Stomach (tissue), 9 donors: ENCODE measurements around the gene SLC35G6. TPM values are rescaled to one million over a fixed set of nuclear protein-coding genes. Genes with fewer than 3 reads are reported as not detected.

Experiments used
- DNase-seq, 2 donors: peaks; one replicate each; pipeline versions ENCODE4 v3.0.0 to v3.0.0-alpha.2; 2013 to 2019
- H3K27ac ChIP-seq, 5 donors: fragments of 200-600 bp in 4 of 5; sonication (generic) in 4 of 5; one replicate each; pipeline ENCODE4 v1.5.1; 2013 to 2019; ENCODE audit warnings: mild to moderate bottlenecking in 1 of 5, moderate library complexity in 1 of 5
- H3K27me3 ChIP-seq, 3 donors: fragments of 200-600 bp; sonication (generic); one replicate each; pipeline ENCODE4 v1.5.1; 2017 to 2019; ENCODE audit warnings: mixed run types in 1 of 3
- H3K36me3 ChIP-seq, 4 donors: fragments of 200-600 bp; sonication (generic); 1 replicate in 3 of 4; 2 replicates in 1 of 4; pipeline ENCODE4 v1.5.1; 2016 to 2019
- H3K4me1 ChIP-seq, 4 donors: fragments of 200-600 bp; sonication (generic); one replicate each; pipeline ENCODE4 v1.5.1; 2016 to 2019
- H3K4me3 ChIP-seq, 4 donors: fragments of 200-600 bp; sonication (generic) in 3 of 4; one replicate each; pipeline ENCODE4 v1.5.1; 2016 to 2019; ENCODE audit warnings: mild to moderate bottlenecking in 1 of 4
- H3K9me3 ChIP-seq, 4 donors: fragments of 200-600 bp; sonication (generic); one replicate each; pipeline ENCODE4 v1.5.1; 2016 to 2019
- EP300 ChIP-seq: sonication (generic); formaldehyde crosslinking; IDR thresholded peaks from one replicate; pipeline ENCODE4 v1.6.1; 2017; ENCODE audit warnings: antibody characterized with exemption
- POLR2A ChIP-seq, 4 donors: fragments of 450-650 bp; IDR thresholded peaks; one replicate each; pipeline ENCODE4 v1.6.1; 2016; ENCODE audit warnings: antibody characterized with exemption in 4 of 4, control low read depth in 2 of 4, mild to moderate bottlenecking in 1 of 4, moderate library complexity in 1 of 4
- POLR2AphosphoS5 ChIP-seq, 3 donors: sonication (generic); formaldehyde crosslinking; IDR thresholded peaks; one replicate each; pipeline ENCODE4 v1.6.1; 2016; ENCODE audit warnings: antibody characterized with exemption in 3 of 3
- WGBS, 5 donors: extraction: QIAGEN DNeasy Blood & Tissue Kit in 3 of 5; methylation state at CpG; one replicate each; pipeline versions ENCODE4 v1.1.5 to v1.1.7; 2013 to 2018; 5-methylcytosine and 5-hydroxymethylcytosine counted together
- intact Hi-C: fragments of 100-400 bp; cut with DNase I; formaldehyde crosslinking; loops from one replicate; pipeline ENCODE4 v1.15.1; 2023; ENCODE audit warnings: low total_unique reads
- polyA plus RNA-seq, 3 donors: library from polyadenylated mRNA; stranded (reverse); fragments of 200-250 nt; gene quantifications; one replicate each; pipeline ENCODE4 v1.2.3, GENCODE V29; 2013
- total RNA-seq, 5 donors: library from RNA; depleted of rRNA; stranded (reverse); fragments of >200 nt; gene quantifications; one replicate each; pipeline versions ENCODE4 v1.1.0 to v1.2.3, GENCODE V29; 2014 to 2016
- TF ChIP-seq, protein P1 (sequence below), 7 experiments: fragments of 450-650 bp in 4 of 7; fragments of 200-600 bp in 3 of 7; sonication (generic) in 3 of 7; IDR thresholded peaks; one replicate each; pipeline ENCODE4 v1.5.1; 2016 to 2019; ENCODE audit warnings: antibody characterized with exemption in 7 of 7, control low read depth in 2 of 7, mild to moderate bottlenecking in 1 of 7
- donor health status: healthy with polysubstance abuse.
- donor health status: Bipolar disorder and iron deficiency.
- donor health status: healthy.

SLC35G6 gene
- total and polyA plus RNA-seq, 8 donors: not detected

DNA sequence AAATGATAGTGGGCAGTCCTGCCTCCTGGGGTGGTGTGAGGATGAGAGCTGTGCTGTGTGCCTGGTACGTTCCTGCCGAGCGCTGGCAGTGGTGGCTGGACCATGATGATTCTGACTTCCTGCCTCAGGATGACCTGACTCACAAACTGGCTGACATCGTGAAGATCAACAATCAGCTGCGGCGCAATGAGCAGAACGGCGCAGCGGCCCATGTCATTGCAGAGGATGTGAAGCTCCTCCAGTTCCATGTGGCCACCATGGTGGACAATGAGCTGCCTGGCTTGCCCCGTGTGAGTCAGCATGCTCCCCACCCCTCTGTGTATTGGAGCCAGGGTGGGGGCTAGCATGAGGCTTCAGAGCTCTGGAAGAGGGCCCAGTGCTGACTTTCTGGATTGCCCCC lies 16.0 kb downstream of the SLC35G6 start:
- Histone ChIP-seq H3K36me3 (peaks cover 65 to 76% (median 71%) of the 10 kb centered on the region in 4 donors), H3K27ac (peak overlapping the region in 1 of 5 donors; percentile 8)

DNA sequence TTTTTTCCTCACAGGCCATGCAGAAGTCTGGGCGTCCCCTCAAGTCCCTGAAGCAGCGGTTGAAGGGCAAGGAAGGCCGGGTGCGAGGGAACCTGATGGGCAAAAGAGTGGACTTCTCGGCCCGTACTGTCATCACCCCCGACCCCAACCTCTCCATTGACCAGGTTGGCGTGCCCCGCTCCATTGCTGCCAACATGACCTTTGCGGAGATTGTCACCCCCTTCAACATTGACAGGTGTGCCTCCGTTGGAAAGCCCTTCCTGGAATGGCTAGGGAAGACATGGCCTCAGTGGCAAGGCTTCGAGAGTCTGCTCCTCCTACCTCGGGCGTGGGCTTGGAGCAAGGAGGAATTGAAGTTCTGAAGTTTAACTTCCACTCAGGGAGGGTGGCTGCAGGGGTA lies 16.4 kb downstream of the SLC35G6 start:
- H3K27ac ChIP-seq: no peak overlapping the region
- intact Hi-C loops: no loop called here
- no peaks in the 10 kb centered on the region for H3K27me3 ChIP-seq
- no peak for TF ChIP-seq POLR2AphosphoS5 (IDR thresholded peaks at IDR 0.05)
- TF ChIP-seq, protein P1, sequence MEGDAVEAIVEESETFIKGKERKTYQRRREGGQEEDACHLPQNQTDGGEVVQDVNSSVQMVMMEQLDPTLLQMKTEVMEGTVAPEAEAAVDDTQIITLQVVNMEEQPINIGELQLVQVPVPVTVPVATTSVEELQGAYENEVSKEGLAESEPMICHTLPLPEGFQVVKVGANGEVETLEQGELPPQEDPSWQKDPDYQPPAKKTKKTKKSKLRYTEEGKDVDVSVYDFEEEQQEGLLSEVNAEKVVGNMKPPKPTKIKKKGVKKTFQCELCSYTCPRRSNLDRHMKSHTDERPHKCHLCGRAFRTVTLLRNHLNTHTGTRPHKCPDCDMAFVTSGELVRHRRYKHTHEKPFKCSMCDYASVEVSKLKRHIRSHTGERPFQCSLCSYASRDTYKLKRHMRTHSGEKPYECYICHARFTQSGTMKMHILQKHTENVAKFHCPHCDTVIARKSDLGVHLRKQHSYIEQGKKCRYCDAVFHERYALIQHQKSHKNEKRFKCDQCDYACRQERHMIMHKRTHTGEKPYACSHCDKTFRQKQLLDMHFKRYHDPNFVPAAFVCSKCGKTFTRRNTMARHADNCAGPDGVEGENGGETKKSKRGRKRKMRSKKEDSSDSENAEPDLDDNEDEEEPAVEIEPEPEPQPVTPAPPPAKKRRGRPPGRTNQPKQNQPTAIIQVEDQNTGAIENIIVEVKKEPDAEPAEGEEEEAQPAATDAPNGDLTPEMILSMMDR (IDR thresholded peaks at IDR 0.05): no peak
- no peak for TF ChIP-seq EP300
- H3K9me3 ChIP-seq: no peaks in the 10 kb centered on the region
- H3K36me3 ChIP-seq: peaks cover 69 to 79% (median 75%) of the 10 kb centered on the region in 4 donors
- no peak for DNase-seq
- 87 to 94% (median 91%) methylated on average over 14 of the region's 14 CpGs for WGBS, 5 donors
- H3K4me3 ChIP-seq: no peak overlapping the region
- peaks cover 0 to 8% (median 3%) of the 10 kb centered on the region in 4 donors for H3K4me1 ChIP-seq

More for the DNA sequence above, 16.0 kb downstream of the SLC35G6 start:
- no peak for DNase-seq
- Histone ChIP-seq H3K4me1 (peaks cover 0 to 10% (median 5%) of the 10 kb centered on the region in 4 donors), H3K4me3 (no peak overlapping the region), H3K27me3 (no peaks in the 10 kb centered on the region), H3K9me3 (no peaks in the 10 kb centered on the region)
- WGBS, 5 donors: 78 to 93% (median 90%) methylated on average over 7 to 10 of the region's 10 CpGs
- intact Hi-C loops: no loop called here
- no peak for TF ChIP-seq POLR2A (IDR thresholded peaks at IDR 0.05)
- TF ChIP-seq POLR2AphosphoS5 (IDR thresholded peaks at IDR 0.05): no peak
- TF ChIP-seq, protein P1 (IDR thresholded peaks at IDR 0.05): no peak
- TF ChIP-seq EP300: no peak

DNA sequence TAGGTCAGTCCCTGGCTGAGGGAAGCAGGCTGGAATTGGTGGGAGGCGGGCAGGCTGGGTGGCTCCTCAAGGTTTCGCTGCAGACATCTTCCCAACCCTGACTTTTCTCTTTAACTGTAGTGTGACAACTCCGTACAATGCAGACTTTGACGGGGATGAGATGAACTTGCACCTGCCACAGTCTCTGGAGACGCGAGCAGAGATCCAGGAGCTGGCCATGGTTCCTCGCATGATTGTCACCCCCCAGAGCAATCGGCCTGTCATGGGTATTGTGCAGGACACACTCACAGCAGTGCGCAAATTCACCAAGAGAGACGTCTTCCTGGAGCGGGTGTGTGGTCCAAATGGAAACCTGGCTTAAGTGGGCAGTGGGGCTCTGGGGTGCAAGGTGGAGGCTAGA lies 17.9 kb downstream of the SLC35G6 start:
- Histone ChIP-seq H3K27ac (no peak overlapping the region), H3K9me3 (no peaks in the 10 kb centered on the region), H3K4me1 (no peaks in the 10 kb centered on the region), H3K36me3 (peaks cover 82 to 90% (median 90%) of the 10 kb centered on the region in 4 donors), H3K27me3 (no peaks in the 10 kb centered on the region), H3K4me3 (no peak overlapping the region)
- TF ChIP-seq, protein P1 (IDR thresholded peaks at IDR 0.05): no peak
- no peak for TF ChIP-seq POLR2A (IDR thresholded peaks at IDR 0.05)
- no peak for TF ChIP-seq POLR2AphosphoS5 (IDR thresholded peaks at IDR 0.05)
- no peak for TF ChIP-seq EP300
- no peak for DNase-seq
- intact Hi-C loops: no loop called here
- 81 to 89% (median 87%) methylated on average over 10 to 11 of the region's 11 CpGs for WGBS, 5 donors

DNA sequence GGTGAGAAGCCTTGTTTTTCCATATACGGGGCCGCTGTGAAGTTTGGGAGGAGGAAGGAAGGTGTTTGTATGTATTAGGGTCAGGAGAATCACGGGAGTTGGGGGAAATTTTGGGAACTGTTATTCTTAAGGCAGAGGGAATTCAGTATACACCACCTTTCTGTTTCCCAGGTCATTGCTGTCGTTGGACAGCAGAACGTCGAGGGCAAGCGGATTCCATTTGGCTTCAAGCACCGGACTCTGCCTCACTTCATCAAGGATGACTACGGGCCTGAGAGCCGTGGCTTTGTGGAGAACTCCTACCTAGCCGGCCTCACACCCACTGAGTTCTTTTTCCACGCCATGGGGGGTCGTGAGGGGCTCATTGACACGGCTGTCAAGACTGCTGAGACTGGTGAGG lies 20.5 kb downstream of the SLC35G6 start:
- Histone ChIP-seq H3K27ac (no peak overlapping the region), H3K4me1 (no peaks in the 10 kb centered on the region), H3K9me3 (no peaks in the 10 kb centered on the region), H3K27me3 (no peaks in the 10 kb centered on the region), H3K36me3 (peaks cover 87 to 100% (median 100%) of the 10 kb centered on the region in 4 donors), H3K4me3 (no peak overlapping the region)
- no peak for TF ChIP-seq POLR2A (IDR thresholded peaks at IDR 0.05)
- TF ChIP-seq, protein P1 (IDR thresholded peaks at IDR 0.05): no peak
- TF ChIP-seq EP300: no peak
- no peak for TF ChIP-seq POLR2AphosphoS5 (IDR thresholded peaks at IDR 0.05)
- intact Hi-C loops: no loop called here
- 78 to 86% (median 85%) methylated on average over 14 of the region's 14 CpGs for WGBS, 5 donors
- DNase-seq: no peak
